HL-60 (cell line): ENCODE results near the gene ACVR1B.

Source experiments
- POLR2AphosphoS5 ChIP-seq: IDR thresholded peaks from 2 replicates; pipeline ENCODE4 v1.6.1; 2012; ENCODE audit warnings: low read depth
- TF ChIP-seq, protein P1 (sequence below): IDR thresholded peaks from one replicate; pipeline ENCODE4 v1.5.1; 2011; ENCODE audit warnings: low read length, control low read depth, inconsistent platforms; ENCODE audit not compliant: insufficient read depth
- TF ChIP-seq, protein P2 (sequence below): IDR thresholded peaks from 2 replicates; pipeline ENCODE4 v1.6.1; 2012; ENCODE audit warnings: low read depth; ENCODE audit not compliant: insufficient replicate concordance

DNA sequence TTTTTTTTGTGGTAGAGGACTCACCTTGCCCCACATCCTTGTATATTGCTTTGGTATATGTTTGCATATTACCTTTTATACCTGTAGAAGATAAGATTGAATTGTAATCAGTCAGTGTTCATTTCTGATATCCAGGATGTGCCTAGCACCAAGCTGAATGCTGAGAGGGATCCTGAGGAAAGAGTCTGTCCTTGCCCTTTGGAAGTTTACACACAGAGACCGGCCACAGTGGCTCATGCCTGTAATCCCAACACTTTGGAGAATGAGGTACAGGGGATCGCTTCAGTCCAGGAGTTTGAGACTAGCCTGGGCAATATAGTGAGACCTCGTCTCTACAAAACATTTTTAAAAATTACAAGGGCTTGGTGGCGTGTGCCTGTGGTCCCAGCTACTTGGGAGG, 8.4 kb downstream of the ACVR1B start:
- no peak for TF ChIP-seq POLR2AphosphoS5
- TF ChIP-seq, protein P1, sequence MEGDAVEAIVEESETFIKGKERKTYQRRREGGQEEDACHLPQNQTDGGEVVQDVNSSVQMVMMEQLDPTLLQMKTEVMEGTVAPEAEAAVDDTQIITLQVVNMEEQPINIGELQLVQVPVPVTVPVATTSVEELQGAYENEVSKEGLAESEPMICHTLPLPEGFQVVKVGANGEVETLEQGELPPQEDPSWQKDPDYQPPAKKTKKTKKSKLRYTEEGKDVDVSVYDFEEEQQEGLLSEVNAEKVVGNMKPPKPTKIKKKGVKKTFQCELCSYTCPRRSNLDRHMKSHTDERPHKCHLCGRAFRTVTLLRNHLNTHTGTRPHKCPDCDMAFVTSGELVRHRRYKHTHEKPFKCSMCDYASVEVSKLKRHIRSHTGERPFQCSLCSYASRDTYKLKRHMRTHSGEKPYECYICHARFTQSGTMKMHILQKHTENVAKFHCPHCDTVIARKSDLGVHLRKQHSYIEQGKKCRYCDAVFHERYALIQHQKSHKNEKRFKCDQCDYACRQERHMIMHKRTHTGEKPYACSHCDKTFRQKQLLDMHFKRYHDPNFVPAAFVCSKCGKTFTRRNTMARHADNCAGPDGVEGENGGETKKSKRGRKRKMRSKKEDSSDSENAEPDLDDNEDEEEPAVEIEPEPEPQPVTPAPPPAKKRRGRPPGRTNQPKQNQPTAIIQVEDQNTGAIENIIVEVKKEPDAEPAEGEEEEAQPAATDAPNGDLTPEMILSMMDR = no peak
- TF ChIP-seq, protein P2, sequence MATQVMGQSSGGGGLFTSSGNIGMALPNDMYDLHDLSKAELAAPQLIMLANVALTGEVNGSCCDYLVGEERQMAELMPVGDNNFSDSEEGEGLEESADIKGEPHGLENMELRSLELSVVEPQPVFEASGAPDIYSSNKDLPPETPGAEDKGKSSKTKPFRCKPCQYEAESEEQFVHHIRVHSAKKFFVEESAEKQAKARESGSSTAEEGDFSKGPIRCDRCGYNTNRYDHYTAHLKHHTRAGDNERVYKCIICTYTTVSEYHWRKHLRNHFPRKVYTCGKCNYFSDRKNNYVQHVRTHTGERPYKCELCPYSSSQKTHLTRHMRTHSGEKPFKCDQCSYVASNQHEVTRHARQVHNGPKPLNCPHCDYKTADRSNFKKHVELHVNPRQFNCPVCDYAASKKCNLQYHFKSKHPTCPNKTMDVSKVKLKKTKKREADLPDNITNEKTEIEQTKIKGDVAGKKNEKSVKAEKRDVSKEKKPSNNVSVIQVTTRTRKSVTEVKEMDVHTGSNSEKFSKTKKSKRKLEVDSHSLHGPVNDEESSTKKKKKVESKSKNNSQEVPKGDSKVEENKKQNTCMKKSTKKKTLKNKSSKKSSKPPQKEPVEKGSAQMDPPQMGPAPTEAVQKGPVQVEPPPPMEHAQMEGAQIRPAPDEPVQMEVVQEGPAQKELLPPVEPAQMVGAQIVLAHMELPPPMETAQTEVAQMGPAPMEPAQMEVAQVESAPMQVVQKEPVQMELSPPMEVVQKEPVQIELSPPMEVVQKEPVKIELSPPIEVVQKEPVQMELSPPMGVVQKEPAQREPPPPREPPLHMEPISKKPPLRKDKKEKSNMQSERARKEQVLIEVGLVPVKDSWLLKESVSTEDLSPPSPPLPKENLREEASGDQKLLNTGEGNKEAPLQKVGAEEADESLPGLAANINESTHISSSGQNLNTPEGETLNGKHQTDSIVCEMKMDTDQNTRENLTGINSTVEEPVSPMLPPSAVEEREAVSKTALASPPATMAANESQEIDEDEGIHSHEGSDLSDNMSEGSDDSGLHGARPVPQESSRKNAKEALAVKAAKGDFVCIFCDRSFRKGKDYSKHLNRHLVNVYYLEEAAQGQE = no peak
